Amniotic epithelial cell (primary cell): ENCODE data around the gene ESRRG.

Experiments
- DNase-seq: peaks from one replicate; pipeline ENCODE4 v3.0.0-alpha.2; 2010; ENCODE audit warnings: low read depth

Gene ESRRG

GRCh38 chr1:216723274-216723780 is at the start of gene ESRRG:
Gene ESRRG, minus strand, starts transcription at chr1:216723429. Its CDS starts 130 bp downstream, at chr1:216723299.
- DNase-seq, result no peak

- no peak for DNase-seq
Measured at GRCh38 chr1:216771922-216772321, 48.7 kb upstream of the ESRRG start.

GRCh38 chr1:216766633-216767327 is 43.6 kb upstream of the ESRRG start:
- DNase-seq, result peak; percentile 2

- peak; percentile 23 for DNase-seq
Measured at GRCh38 chr1:216765346-216766300, 42.4 kb upstream of the ESRRG start.

- no peak for DNase-seq
Measured at GRCh38 chr1:216758161-216758560, 34.9 kb upstream of the ESRRG start.

GRCh38 chr1:216757110-216757509 is 33.9 kb upstream of the ESRRG start:
- no peak for DNase-seq

GRCh38 chr1:216750961-216751360 is 27.7 kb upstream of the ESRRG start:
- DNase-seq, result no peak

- peak; percentile 47 for DNase-seq
Measured at GRCh38 chr1:216750031-216750627, 26.9 kb upstream of the ESRRG start.

- no peak for DNase-seq
Measured at GRCh38 chr1:216749232-216749631, 26.0 kb upstream of the ESRRG start.

GRCh38 chr1:216742625-216743024 is 19.4 kb upstream of the ESRRG start:
- peak; percentile 9 for DNase-seq

GRCh38 chr1:216740331-216740730 is 17.1 kb upstream of the ESRRG start:
- no peak for DNase-seq

- no peak for DNase-seq
Measured at GRCh38 chr1:216739793-216740192, 16.6 kb upstream of the ESRRG start.

GRCh38 chr1:216732121-216732520 is 8.9 kb upstream of the ESRRG start:
- no peak for DNase-seq

GRCh38 chr1:216731562-216731961 is 8.3 kb upstream of the ESRRG start:
- DNase-seq, result no peak

GRCh38 chr1:216726435-216726834 is 3.2 kb upstream of the ESRRG start:
- no peak for DNase-seq

GRCh38 chr1:216722821-216723220 is 408 bp downstream of the ESRRG start:
- no peak for DNase-seq

- DNase-seq, result no peak
Measured at GRCh38 chr1:216721863-216722262, 1.4 kb downstream of the ESRRG start.

- no peak for DNase-seq
Measured at GRCh38 chr1:216721062-216721461, 2.2 kb downstream of the ESRRG start.

GRCh38 chr1:216711712-216712111 is 11.5 kb downstream of the ESRRG start:
- no peak for DNase-seq

- DNase-seq, result no peak
Measured at GRCh38 chr1:216710598-216711333, 12.5 kb downstream of the ESRRG start.

- no peak for DNase-seq
Measured at GRCh38 chr1:216710055-216710454, 13.2 kb downstream of the ESRRG start.

GRCh38 chr1:216705676-216706075 is 17.6 kb downstream of the ESRRG start:
- DNase-seq, result no peak
